DOHH2 (cell line): ENCODE results near the gene USF1.

Experiments used
- H3F3A ChIP-seq: fragments of 200-600 bp; sonication (generic), shearing (Covaris generic); 2 replicates; pipeline ENCODE4 v1.6.0; 2016; ENCODE audit warnings: antibody characterized with exemption, mild to moderate bottlenecking; ENCODE audit not compliant: control insufficient read depth, insufficient read depth
- H3K27ac ChIP-seq: fragments of 200-600 bp; sonication (generic); 2 replicates; pipeline ENCODE4 v1.5.1; 2014; ENCODE audit warnings: low read depth, mild to moderate bottlenecking, low read length, moderate library complexity
- H3K27me3 ChIP-seq: fragments of 200-600 bp; sonication (generic); 2 replicates; pipeline ENCODE4 v1.6.1; 2014; ENCODE audit warnings: mild to moderate bottlenecking, low read length, mixed read lengths; ENCODE audit not compliant: control insufficient read depth
- H3K36me3 ChIP-seq: fragments of 200-600 bp; sonication (generic); 2 replicates; pipeline ENCODE4 v1.6.1; 2014; ENCODE audit warnings: mild to moderate bottlenecking, low read length, moderate library complexity, mixed read lengths; ENCODE audit not compliant: control insufficient read depth
- H3K4me1 ChIP-seq: fragments of 200-600 bp; sonication (generic); 2 replicates; pipeline ENCODE4 v1.6.1; 2014; ENCODE audit warnings: mild to moderate bottlenecking, low read length, mixed read lengths; ENCODE audit not compliant: control insufficient read depth
- H3K4me2 ChIP-seq: fragments of 200-600 bp; sonication (generic); 2 replicates; pipeline ENCODE4 v1.6.0; 2014; ENCODE audit warnings: mild to moderate bottlenecking, low read length, moderate library complexity
- H3K4me3 ChIP-seq: fragments of 200-600 bp; sonication (generic); 2 replicates; pipeline ENCODE4 v1.5.1; 2014; ENCODE audit warnings: mild to moderate bottlenecking, low read length, mixed read lengths
- H3K79me2 ChIP-seq: fragments of 200-600 bp; sonication (generic); 2 replicates; pipeline ENCODE4 v1.6.1; 2014; ENCODE audit warnings: mild to moderate bottlenecking, low read length, mixed read lengths; ENCODE audit not compliant: control insufficient read depth
- H3K9me2 ChIP-seq: fragments of 200-600 bp; sonication (generic); replicated peaks from 2 replicates; pipeline ENCODE4 v1.6.1; 2014; ENCODE audit warnings: mild to moderate bottlenecking, low read length, mixed read lengths; ENCODE audit not compliant: control insufficient read depth
- H3K9me3 ChIP-seq: fragments of 200-600 bp; sonication (generic); 2 replicates; pipeline ENCODE4 v1.6.1; 2014; ENCODE audit warnings: antibody characterized with exemption, low read length, mixed read lengths; ENCODE audit not compliant: control insufficient read depth, insufficient read depth
- H4K20me1 ChIP-seq: fragments of 200-600 bp; sonication (generic); 2 replicates; pipeline ENCODE4 v1.6.0; 2014; ENCODE audit warnings: low read depth, mild to moderate bottlenecking, antibody characterized with exemption, low read length, moderate library complexity; ENCODE audit not compliant: control insufficient read depth, insufficient read depth
- EZH2phosphoT487 ChIP-seq: fragments of 200-600 bp; sonication (generic); IDR thresholded peaks from 2 replicates; pipeline ENCODE4 v1.6.1; 2017; ENCODE audit warnings: borderline replicate concordance, mild to moderate bottlenecking, antibody characterized with exemption, low read length, moderate library complexity, mixed read lengths
- TF ChIP-seq, protein P1 (sequence below): fragments of 200-600 bp; sonication (generic); IDR thresholded peaks from one replicate; pipeline ENCODE4 v1.5.1; 2014; ENCODE audit warnings: antibody characterized with exemption, mild to moderate bottlenecking, low read depth, low read length; ENCODE audit not compliant: poor library complexity, severe bottlenecking

USF1 gene

DNA sequence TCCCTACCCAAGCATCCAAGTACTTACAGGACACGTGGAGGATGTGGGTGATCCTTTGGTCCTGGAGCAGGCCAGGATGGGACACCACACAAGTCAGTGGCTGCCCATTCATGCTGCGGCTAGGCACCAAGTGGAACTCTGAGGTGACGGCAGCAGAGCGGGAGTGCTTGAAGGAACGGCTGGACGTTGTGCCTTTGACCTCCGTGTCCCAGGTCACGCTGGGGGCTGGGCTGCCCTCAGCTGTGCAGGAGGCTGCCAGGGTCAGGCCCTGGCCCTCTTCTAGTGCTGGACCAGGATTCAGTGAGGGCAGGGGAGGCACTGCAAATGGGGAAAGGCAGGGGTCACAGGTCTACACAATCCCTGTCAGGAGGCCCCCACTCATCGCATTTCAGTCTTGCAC is 31.6 kb upstream of the USF1 start:
- H3K4me3 ChIP-seq: no peak overlapping the region
- no peaks in the 10 kb centered on the region for H3K79me2 ChIP-seq
- no peaks in the 10 kb centered on the region for H3K9me2 ChIP-seq
- no peak overlapping the region for H3K27ac ChIP-seq
- H3K27me3 ChIP-seq: no peaks in the 10 kb centered on the region; the same call in 1 of the 2 replicates
- H3K36me3 ChIP-seq: no peaks in the 10 kb centered on the region
- no peaks in the 10 kb centered on the region for H3K9me3 ChIP-seq
- no peaks in the 10 kb centered on the region for H3F3A ChIP-seq
- no peak overlapping the region for H3K4me2 ChIP-seq
- no peaks in the 10 kb centered on the region for H4K20me1 ChIP-seq
- TF ChIP-seq EZH2phosphoT487: no peak
- TF ChIP-seq, protein P1, sequence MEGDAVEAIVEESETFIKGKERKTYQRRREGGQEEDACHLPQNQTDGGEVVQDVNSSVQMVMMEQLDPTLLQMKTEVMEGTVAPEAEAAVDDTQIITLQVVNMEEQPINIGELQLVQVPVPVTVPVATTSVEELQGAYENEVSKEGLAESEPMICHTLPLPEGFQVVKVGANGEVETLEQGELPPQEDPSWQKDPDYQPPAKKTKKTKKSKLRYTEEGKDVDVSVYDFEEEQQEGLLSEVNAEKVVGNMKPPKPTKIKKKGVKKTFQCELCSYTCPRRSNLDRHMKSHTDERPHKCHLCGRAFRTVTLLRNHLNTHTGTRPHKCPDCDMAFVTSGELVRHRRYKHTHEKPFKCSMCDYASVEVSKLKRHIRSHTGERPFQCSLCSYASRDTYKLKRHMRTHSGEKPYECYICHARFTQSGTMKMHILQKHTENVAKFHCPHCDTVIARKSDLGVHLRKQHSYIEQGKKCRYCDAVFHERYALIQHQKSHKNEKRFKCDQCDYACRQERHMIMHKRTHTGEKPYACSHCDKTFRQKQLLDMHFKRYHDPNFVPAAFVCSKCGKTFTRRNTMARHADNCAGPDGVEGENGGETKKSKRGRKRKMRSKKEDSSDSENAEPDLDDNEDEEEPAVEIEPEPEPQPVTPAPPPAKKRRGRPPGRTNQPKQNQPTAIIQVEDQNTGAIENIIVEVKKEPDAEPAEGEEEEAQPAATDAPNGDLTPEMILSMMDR: no peak
- H3K4me1 ChIP-seq: no peaks in the 10 kb centered on the region

DNA sequence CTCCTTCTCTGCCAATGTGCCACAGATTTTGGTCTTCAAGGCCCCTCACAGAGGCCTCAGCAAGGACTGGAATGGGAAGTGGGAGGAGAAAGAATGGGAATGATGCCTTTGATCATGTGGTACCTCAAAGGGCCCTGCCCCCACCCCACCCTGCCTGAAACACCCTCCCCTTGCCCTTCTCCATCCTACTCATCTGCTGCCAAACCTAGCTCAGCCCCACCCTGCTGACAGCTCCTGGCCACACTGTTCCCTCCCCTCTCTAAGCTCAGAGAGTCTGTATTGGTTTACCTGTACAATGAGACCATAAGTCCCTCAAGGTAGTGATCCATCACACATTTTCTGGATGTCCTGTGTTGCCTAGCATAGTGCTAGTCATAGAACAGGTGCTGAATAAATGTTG is 30.6 kb upstream of the USF1 start:
- H3K9me2 ChIP-seq: no peaks in the 10 kb centered on the region
- no peak overlapping the region for H3K4me3 ChIP-seq
- no peaks in the 10 kb centered on the region for H3K9me3 ChIP-seq
- no peak overlapping the region for H3K27ac ChIP-seq
- peaks cover 3% of the 10 kb centered on the region; the same call in 1 of the 2 replicates for H3K4me1 ChIP-seq
- H3K79me2 ChIP-seq: no peaks in the 10 kb centered on the region
- H4K20me1 ChIP-seq: no peaks in the 10 kb centered on the region
- no peak overlapping the region for H3K4me2 ChIP-seq
- TF ChIP-seq, protein P1: no peak
- no peak for TF ChIP-seq EZH2phosphoT487
- H3F3A ChIP-seq: no peaks in the 10 kb centered on the region
- H3K27me3 ChIP-seq: no peaks in the 10 kb centered on the region; the same call in 1 of the 2 replicates
- no peaks in the 10 kb centered on the region for H3K36me3 ChIP-seq

DNA sequence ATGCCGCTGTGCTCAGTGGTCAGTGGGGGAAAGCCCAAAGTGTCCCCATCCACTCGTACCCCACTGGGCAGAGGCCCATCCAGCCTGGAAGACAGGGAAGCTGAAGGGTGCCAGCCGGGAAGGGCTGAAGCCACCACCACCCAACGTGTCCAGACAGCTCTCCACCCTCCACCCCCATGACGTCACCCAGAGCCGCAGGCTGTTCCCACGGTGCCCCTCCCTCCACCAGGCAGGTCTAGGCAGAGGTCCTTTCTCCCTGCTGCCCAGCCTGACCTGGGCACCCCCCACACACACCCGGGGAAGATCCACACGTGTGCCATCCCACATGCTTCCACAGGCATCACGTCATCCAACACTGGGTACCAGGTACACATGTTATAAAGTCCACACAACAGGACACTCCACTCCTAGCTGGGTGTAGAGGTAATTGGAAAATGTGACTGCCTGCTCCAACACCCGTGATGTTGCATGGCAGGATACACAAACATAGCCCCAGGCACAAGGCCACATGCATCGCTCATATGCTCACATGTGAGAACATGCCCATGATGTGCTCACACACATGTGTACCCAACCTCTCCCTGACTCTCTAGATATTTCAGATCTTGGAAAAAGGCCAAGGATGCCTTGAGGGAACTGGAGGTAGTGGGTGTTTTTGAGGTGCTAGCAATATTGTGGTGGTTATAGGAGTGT is 29.0 kb upstream of the USF1 start:
- Histone ChIP-seq H4K20me1 (no peaks in the 10 kb centered on the region), H3K4me3 (no peak overlapping the region), H3K36me3 (no peaks in the 10 kb centered on the region), H3K4me1 (peaks cover 14% of the 10 kb centered on the region), H3K4me2 (no peak overlapping the region), H3K27me3 (no peaks in the 10 kb centered on the region), H3K79me2 (no peaks in the 10 kb centered on the region), H3F3A (0 out of 2 replicates have a peak, but pooled peaks cover 2% of the 10 kb centered on the region), H3K27ac (no peak overlapping the region), H3K9me2 (no peaks in the 10 kb centered on the region), H3K9me3 (no peaks in the 10 kb centered on the region)
- TF ChIP-seq, protein P1: no peak
- no peak for TF ChIP-seq EZH2phosphoT487
